ENCODE results near the gene FAM107A.

Gene FAM107A

DNA sequence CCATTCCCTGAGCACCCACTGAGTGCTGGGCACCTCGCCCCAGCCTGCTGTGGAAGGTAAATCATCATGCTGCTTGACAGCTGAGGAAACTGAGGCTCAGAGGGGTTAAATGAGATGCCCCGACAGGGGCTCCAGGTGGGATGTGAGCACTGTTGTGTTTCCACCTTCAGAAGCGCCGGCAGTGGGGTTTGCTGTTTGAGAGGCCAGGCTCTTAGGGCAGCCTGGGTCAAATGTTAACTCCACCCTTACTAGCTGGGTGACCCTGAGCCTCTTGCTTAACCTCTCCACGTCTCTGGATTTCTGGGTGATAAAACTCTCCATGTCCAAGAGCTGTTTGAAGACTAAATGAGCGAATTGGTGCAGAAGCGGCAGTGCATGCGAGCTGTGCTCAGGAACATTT, 46.3 kb upstream of the FAM107A start:
- Histone ChIP-seq H3K79me2 (no peaks in the 10 kb centered on the region), H3K27ac (no peak overlapping the region), H3K4me2 (ENCODE audit: low read length) (no peak overlapping the region), H3K9me3 (ENCODE audit: control insufficient read depth, low read length) (no peaks in the 10 kb centered on the region), H3K9ac (no peak overlapping the region), H3K4me3 (ENCODE audit: low read depth, low read length) (no peak overlapping the region), H3K4me1 (peaks cover 4% of the 10 kb centered on the region), H3K27me3 (ENCODE audit: control insufficient read depth, insufficient read depth, low read length) (no peaks in the 10 kb centered on the region), H3K36me3 (ENCODE audit: control insufficient read depth, insufficient read depth, low read length) (no peaks in the 10 kb centered on the region), H2AFZ (no peak overlapping the region)
- TF ChIP-seq, protein P1, sequence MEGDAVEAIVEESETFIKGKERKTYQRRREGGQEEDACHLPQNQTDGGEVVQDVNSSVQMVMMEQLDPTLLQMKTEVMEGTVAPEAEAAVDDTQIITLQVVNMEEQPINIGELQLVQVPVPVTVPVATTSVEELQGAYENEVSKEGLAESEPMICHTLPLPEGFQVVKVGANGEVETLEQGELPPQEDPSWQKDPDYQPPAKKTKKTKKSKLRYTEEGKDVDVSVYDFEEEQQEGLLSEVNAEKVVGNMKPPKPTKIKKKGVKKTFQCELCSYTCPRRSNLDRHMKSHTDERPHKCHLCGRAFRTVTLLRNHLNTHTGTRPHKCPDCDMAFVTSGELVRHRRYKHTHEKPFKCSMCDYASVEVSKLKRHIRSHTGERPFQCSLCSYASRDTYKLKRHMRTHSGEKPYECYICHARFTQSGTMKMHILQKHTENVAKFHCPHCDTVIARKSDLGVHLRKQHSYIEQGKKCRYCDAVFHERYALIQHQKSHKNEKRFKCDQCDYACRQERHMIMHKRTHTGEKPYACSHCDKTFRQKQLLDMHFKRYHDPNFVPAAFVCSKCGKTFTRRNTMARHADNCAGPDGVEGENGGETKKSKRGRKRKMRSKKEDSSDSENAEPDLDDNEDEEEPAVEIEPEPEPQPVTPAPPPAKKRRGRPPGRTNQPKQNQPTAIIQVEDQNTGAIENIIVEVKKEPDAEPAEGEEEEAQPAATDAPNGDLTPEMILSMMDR (IDR thresholded peaks at IDR 0.05): no peak

GRCh38 chr3:58622892-58623291, 45.7 kb upstream of the FAM107A start:
- TF ChIP-seq, protein P1 (IDR thresholded peaks at IDR 0.05): no peak
- H3K4me1 ChIP-seq: peaks cover 1% of the 10 kb centered on the region
- no peak overlapping the region for H3K4me2 ChIP-seq (ENCODE audit: low read length)
- no peak overlapping the region for H2AFZ ChIP-seq
- H3K9ac ChIP-seq: no peak overlapping the region
- no peaks in the 10 kb centered on the region for H3K36me3 ChIP-seq (ENCODE audit: control insufficient read depth, insufficient read depth, low read length)
- H3K9me3 ChIP-seq (ENCODE audit: control insufficient read depth, low read length): no peaks in the 10 kb centered on the region
- no peaks in the 10 kb centered on the region for H3K79me2 ChIP-seq
- no peaks in the 10 kb centered on the region for H3K27me3 ChIP-seq (ENCODE audit: control insufficient read depth, insufficient read depth, low read length)
- no peak overlapping the region for H3K27ac ChIP-seq
- H3K4me3 ChIP-seq (ENCODE audit: low read depth, low read length): no peak overlapping the region

GRCh38 chr3:58622436-58622835, 45.2 kb upstream of the FAM107A start:
- Histone ChIP-seq H3K9me3 (ENCODE audit: control insufficient read depth, low read length) (no peaks in the 10 kb centered on the region), H3K79me2 (no peaks in the 10 kb centered on the region), H3K9ac (no peak overlapping the region), H3K4me1 (peaks cover 6% of the 10 kb centered on the region), H3K4me3 (ENCODE audit: low read depth, low read length) (no peak overlapping the region), H3K27me3 (ENCODE audit: control insufficient read depth, insufficient read depth, low read length) (no peaks in the 10 kb centered on the region), H3K36me3 (ENCODE audit: control insufficient read depth, insufficient read depth, low read length) (no peaks in the 10 kb centered on the region), H2AFZ (no peak overlapping the region), H3K27ac (no peak overlapping the region), H3K4me2 (ENCODE audit: low read length) (no peak overlapping the region)
- TF ChIP-seq, protein P1 (IDR thresholded peaks at IDR 0.05): no peak

- H3K4me3 ChIP-seq (ENCODE audit: low read depth, low read length): no peak overlapping the region
- no peaks in the 10 kb centered on the region for H3K27me3 ChIP-seq (ENCODE audit: control insufficient read depth, insufficient read depth, low read length)
- peaks cover 9% of the 10 kb centered on the region for H3K4me1 ChIP-seq
- no peak overlapping the region for H3K27ac ChIP-seq
- H3K9ac ChIP-seq: no peak overlapping the region
- TF ChIP-seq, protein P1 (IDR thresholded peaks at IDR 0.05): no peak
- no peak overlapping the region for H3K4me2 ChIP-seq (ENCODE audit: low read length)
- no peaks in the 10 kb centered on the region for H3K9me3 ChIP-seq (ENCODE audit: control insufficient read depth, low read length)
- H2AFZ ChIP-seq: no peak overlapping the region
- H3K36me3 ChIP-seq (ENCODE audit: control insufficient read depth, insufficient read depth, low read length): no peaks in the 10 kb centered on the region
- no peaks in the 10 kb centered on the region for H3K79me2 ChIP-seq
Measured at GRCh38 chr3:58621086-58621830, 44.1 kb upstream of the FAM107A start.

GRCh38 chr3:58620421-58620820, 43.2 kb upstream of the FAM107A start:
- Histone ChIP-seq H3K9me3 (ENCODE audit: control insufficient read depth, low read length) (no peaks in the 10 kb centered on the region), H3K4me2 (ENCODE audit: low read length) (no peak overlapping the region), H3K9ac (no peak overlapping the region), H3K79me2 (no peaks in the 10 kb centered on the region), H3K36me3 (ENCODE audit: control insufficient read depth, insufficient read depth, low read length) (no peaks in the 10 kb centered on the region), H3K27ac (no peak overlapping the region), H2AFZ (no peak overlapping the region), H3K4me1 (peaks cover 9% of the 10 kb centered on the region), H3K4me3 (ENCODE audit: low read depth, low read length) (no peak overlapping the region), H3K27me3 (ENCODE audit: control insufficient read depth, insufficient read depth, low read length) (no peaks in the 10 kb centered on the region)
- TF ChIP-seq, protein P1 (IDR thresholded peaks at IDR 0.05): no peak

Measured in parathyroid adenoma (tissue), 2 donors.